Gastrocnemius medialis (tissue), 4 donors: ENCODE data around the gene CH25H.

Experiments
- CTCF ChIP-seq, 5 experiments: fragments of 450-650 bp in 3 of 5; fragments of 200-600 bp in 2 of 5; sonication (generic) in 2 of 5; IDR thresholded peaks in 4 of 5; conservative IDR thresholded peaks in 1 of 5; 1 replicate in 4 of 5; 2 replicates in 1 of 5; pipeline ENCODE4 v1.5.1; 2016 to 2019; ENCODE audit warnings: antibody characterized with exemption in 5 of 5, mild to moderate bottlenecking in 3 of 5, moderate library complexity in 3 of 5
- POLR2A ChIP-seq, 2 donors: fragments of 450-650 bp; IDR thresholded peaks; one replicate each; pipeline ENCODE4 v1.6.1; 2017; ENCODE audit warnings: antibody characterized with exemption in 2 of 2, mild to moderate bottlenecking in 2 of 2, moderate library complexity in 2 of 2

- TF ChIP-seq POLR2A (IDR thresholded peaks at IDR 0.05) (no peak), CTCF (IDR thresholded peaks at IDR 0.05 in 4 of 5, conservative IDR thresholded peaks at IDR 0.05 in 1 of 5) (no peak)
Measured at GRCh38 chr10:89236226-89236797, 29.2 kb upstream of the CH25H start.
